Measurements from ENCODE around the gene FBLN1. TPM values are rescaled to one million over a fixed set of nuclear protein-coding genes. Genes with fewer than 3 reads are reported as not detected.
"Not testable (repeated sequence)": the region's sequence is repeated elsewhere in the genome, so short reads cannot be mapped to it uniquely, and the experiment has no call there.

Gene FBLN1
- total and polyA plus RNA-seq, 2 of the 8 experiments (the other 6 are each of a cell fraction or from before 2014, with no cell fraction given) = 159 to 168 TPM

GRCh38 chr22:45557926-45558325 lies 55.2 kb downstream of the FBLN1 start:
- H2BK20ac ChIP-seq (ENCODE audit: low read length); DNase-seq (ENCODE audit: low read depth in 1 of 2, low spot score in 2 of 2); H3K56ac ChIP-seq (replicated peaks; ENCODE audit: insufficient read length, low read depth, low read length); H2BK5ac ChIP-seq (ENCODE audit: low read depth, low read length); H4K91ac ChIP-seq (replicated peaks; ENCODE audit: insufficient read length, low read length); H4K8ac ChIP-seq (ENCODE audit: extremely low read depth, insufficient read depth, low read length); FAIRE-seq; POLR2A ChIA-PET (ENCODE audit: partially characterized antibody); H3K27me3 ChIP-seq (replicated peaks in 1 of 4; ENCODE audit: control insufficient read depth in 3 of 4, extremely low read depth in 1 of 4, insufficient read depth in 3 of 4, low read length in 3 of 4); CTCF ChIA-PET (ENCODE audit: partially characterized antibody); H3K27ac ChIP-seq (ENCODE audit: low read depth, low read length); H2BK15ac ChIP-seq (ENCODE audit: low read length); H3K23me2 ChIP-seq (ENCODE audit: low read depth, low read length); H3K9me3 ChIP-seq (ENCODE audit: insufficient read depth in 2 of 2, low read depth in 1 of 2, low read length in 1 of 2); H4K20me1 ChIP-seq (replicated peaks in 1 of 2; ENCODE audit: control insufficient read depth in 1 of 2, insufficient read depth in 2 of 2, low read length in 2 of 2); H2AK5ac ChIP-seq (ENCODE audit: low read depth, low read length); H4K5ac ChIP-seq (ENCODE audit: insufficient read length, low read depth, low read length); H3K79me2 ChIP-seq (ENCODE audit: control insufficient read depth in 1 of 2, insufficient read depth in 2 of 2, low read length in 2 of 2); H2BK120ac ChIP-seq (replicated peaks; ENCODE audit: low read depth, low read length); H3K4ac ChIP-seq (replicated peaks; ENCODE audit: insufficient read length, low read depth, low read length); H2BK12ac ChIP-seq (ENCODE audit: low read depth, low read length); H3K9ac ChIP-seq (replicated peaks in 1 of 4; ENCODE audit: extremely low read depth in 1 of 4, low read depth in 3 of 4, low read length in 3 of 4); H3K18ac ChIP-seq (ENCODE audit: extremely low read depth, low read length); H3K4me3 ChIP-seq (ENCODE audit: extremely low read depth in 1 of 4, insufficient read depth in 2 of 4, low read depth in 3 of 4, low read length in 4 of 4); H3K4me2 ChIP-seq (ENCODE audit: insufficient read depth in 1 of 2, low read depth in 2 of 2, low read length in 2 of 2); H3K79me1 ChIP-seq (ENCODE audit: low read depth, low read length); H2AFZ ChIP-seq (ENCODE audit: low read length); H3K4me1 ChIP-seq (replicated peaks in 1 of 4; ENCODE audit: control insufficient read depth in 3 of 4, insufficient read depth in 4 of 4, low read length in 3 of 4); H3K23ac ChIP-seq (ENCODE audit: insufficient read length); H3K14ac ChIP-seq (ENCODE audit: insufficient read length): not testable (repeated sequence)
- peaks cover 4 to 27% (median 9%) of the 10 kb centered on the region in 4 experiments; a peak in 5 of 8 replicates for H3K36me3 ChIP-seq (ENCODE audit: control insufficient read depth in 2 of 4, insufficient read depth in 4 of 4, low read length in 3 of 4)
- WGBS, 2 experiments (ENCODE audit: extremely low coverage in 1 of 2, insufficient coverage in 1 of 2, insufficient read length in 1 of 2, insufficient replicate concordance in 2 of 2, low coverage in 1 of 2, low lambda C conversion rate in 2 of 2, missing lambda C conversion rate in 1 of 2) = 89% methylated on average over 7 of the region's 7 CpGs; no CpG with 5 or more reads in 1 of the 2 experiments

- H2BK120ac ChIP-seq (replicated peaks; ENCODE audit: low read depth, low read length); H4K20me1 ChIP-seq (replicated peaks in 1 of 2; ENCODE audit: control insufficient read depth in 1 of 2, insufficient read depth in 2 of 2, low read length in 2 of 2); H4K8ac ChIP-seq (ENCODE audit: extremely low read depth, insufficient read depth, low read length); H3K14ac ChIP-seq (ENCODE audit: insufficient read length); H3K18ac ChIP-seq (ENCODE audit: extremely low read depth, low read length); H3K23me2 ChIP-seq (ENCODE audit: low read depth, low read length); H3K4me2 ChIP-seq (ENCODE audit: insufficient read depth in 1 of 2, low read depth in 2 of 2, low read length in 2 of 2); H2BK12ac ChIP-seq (ENCODE audit: low read depth, low read length); H2BK20ac ChIP-seq (ENCODE audit: low read length); H2AK5ac ChIP-seq (ENCODE audit: low read depth, low read length); H3K9me3 ChIP-seq (ENCODE audit: insufficient read depth in 2 of 2, low read depth in 1 of 2, low read length in 1 of 2); H3K9ac ChIP-seq (replicated peaks in 1 of 4; ENCODE audit: extremely low read depth in 1 of 4, low read depth in 3 of 4, low read length in 3 of 4); H3K27ac ChIP-seq (ENCODE audit: low read depth, low read length); H3K79me2 ChIP-seq (ENCODE audit: control insufficient read depth in 1 of 2, insufficient read depth in 2 of 2, low read length in 2 of 2); H4K5ac ChIP-seq (ENCODE audit: insufficient read length, low read depth, low read length); H4K91ac ChIP-seq (replicated peaks; ENCODE audit: insufficient read length, low read length); H3K23ac ChIP-seq (ENCODE audit: insufficient read length); H2BK5ac ChIP-seq (ENCODE audit: low read depth, low read length); H3K4me1 ChIP-seq (replicated peaks in 1 of 4; ENCODE audit: control insufficient read depth in 3 of 4, insufficient read depth in 4 of 4, low read length in 3 of 4); H3K4ac ChIP-seq (replicated peaks; ENCODE audit: insufficient read length, low read depth, low read length); FAIRE-seq; H3K79me1 ChIP-seq (ENCODE audit: low read depth, low read length); H2BK15ac ChIP-seq (ENCODE audit: low read length); H2AFZ ChIP-seq (ENCODE audit: low read length); DNase-seq (ENCODE audit: low read depth in 1 of 2, low spot score in 2 of 2); H3K27me3 ChIP-seq (replicated peaks in 1 of 4; ENCODE audit: control insufficient read depth in 3 of 4, extremely low read depth in 1 of 4, insufficient read depth in 3 of 4, low read length in 3 of 4); H3K4me3 ChIP-seq (ENCODE audit: extremely low read depth in 1 of 4, insufficient read depth in 2 of 4, low read depth in 3 of 4, low read length in 4 of 4); H3K56ac ChIP-seq (replicated peaks; ENCODE audit: insufficient read length, low read depth, low read length): not testable (repeated sequence)
- ChIA-PET CTCF (ENCODE audit: partially characterized antibody) (interaction anchor here (1.8 kb wide), 1 partner anchor 14 kb away, joined by 5 read pairs; no protein-coding TSS in a partner anchor), POLR2A (ENCODE audit: partially characterized antibody) (interaction anchor here (0.8 kb wide), 1 partner anchor 37 kb away, joined by 3 read pairs; no protein-coding TSS in a partner anchor)
- H3K36me3 ChIP-seq (ENCODE audit: control insufficient read depth in 2 of 4, insufficient read depth in 4 of 4, low read length in 3 of 4) = peaks cover 0 to 28% (median 5%) of the 10 kb centered on the region in 4 experiments; a peak in 5 of 8 replicates
- 98% methylated on average over 3 of the region's 3 CpGs; no CpG with 5 or more reads in 1 of the 2 experiments for WGBS, 2 experiments (ENCODE audit: extremely low coverage in 1 of 2, insufficient coverage in 1 of 2, insufficient read length in 1 of 2, insufficient replicate concordance in 2 of 2, low coverage in 1 of 2, low lambda C conversion rate in 2 of 2, missing lambda C conversion rate in 1 of 2)
Observed at GRCh38 chr22:45560092-45560491, 57.4 kb downstream of the FBLN1 start.

All from H1 (cell line).